Measurements from ENCODE around the gene PRLHR.

Gene PRLHR

GRCh38 chr10:118542205-118542604, 53.2 kb downstream of the PRLHR start:
- Histone ChIP-seq H3K9ac (ENCODE audit: low read depth, low read length) (no peak overlapping the region), H3K9me3 (ENCODE audit: insufficient read depth, low read length, severe bottlenecking) (no peaks in the 10 kb centered on the region), H3K79me2 (ENCODE audit: insufficient read depth, low read length) (no peaks in the 10 kb centered on the region), H3K27me3 (ENCODE audit: insufficient read depth, low read length, poor library complexity) (peaks cover 10% of the 10 kb centered on the region), H3K4me1 (ENCODE audit: insufficient read depth, low read length) (0 out of 2 replicates have a peak, but pooled peaks cover 2% of the 10 kb centered on the region), H2AFZ (ENCODE audit: low read depth, low read length) (no peak overlapping the region), H3K4me2 (ENCODE audit: insufficient read depth, low read length) (no peak overlapping the region), H3K36me3 (ENCODE audit: insufficient read depth, low read length) (no peaks in the 10 kb centered on the region), H4K20me1 (ENCODE audit: insufficient read depth, low read length) (no peaks in the 10 kb centered on the region), H3K4me3 (ENCODE audit: low read depth in 1 of 2, low read length in 2 of 2) (no peak overlapping the region), H3K27ac (ENCODE audit: low read length) (no peak overlapping the region)
- TF ChIP-seq CTCF (IDR thresholded peaks at IDR 0.05; ENCODE audit: borderline replicate concordance, extremely low read depth, low read length, poor library complexity, severe bottlenecking): no peak
- no peak for TF ChIP-seq EZH2 (IDR thresholded peaks at IDR 0.05; ENCODE audit: borderline replicate concordance, low read depth, low read length, severe bottlenecking)
- DNase-seq: no peak
- no peak for ATAC-seq (ENCODE audit: insufficient read depth, low read depth)

- Histone ChIP-seq H3K27ac (ENCODE audit: low read length) (no peak overlapping the region), H3K9me3 (ENCODE audit: insufficient read depth, low read length, severe bottlenecking) (no peaks in the 10 kb centered on the region), H3K9ac (ENCODE audit: low read depth, low read length) (no peak overlapping the region), H3K4me1 (ENCODE audit: insufficient read depth, low read length) (0 out of 2 replicates have a peak, but pooled peaks cover 2% of the 10 kb centered on the region), H3K27me3 (ENCODE audit: insufficient read depth, low read length, poor library complexity) (peaks cover 7% of the 10 kb centered on the region), H4K20me1 (ENCODE audit: insufficient read depth, low read length) (no peaks in the 10 kb centered on the region), H3K36me3 (ENCODE audit: insufficient read depth, low read length) (no peaks in the 10 kb centered on the region), H3K79me2 (ENCODE audit: insufficient read depth, low read length) (no peaks in the 10 kb centered on the region), H2AFZ (ENCODE audit: low read depth, low read length) (no peak overlapping the region), H3K4me3 (ENCODE audit: low read depth in 1 of 2, low read length in 2 of 2) (no peak overlapping the region), H3K4me2 (ENCODE audit: insufficient read depth, low read length) (no peak overlapping the region)
- TF ChIP-seq EZH2 (IDR thresholded peaks at IDR 0.05; ENCODE audit: borderline replicate concordance, low read depth, low read length, severe bottlenecking): no peak
- no peak for TF ChIP-seq CTCF (IDR thresholded peaks at IDR 0.05; ENCODE audit: borderline replicate concordance, extremely low read depth, low read length, poor library complexity, severe bottlenecking)
- no peak for DNase-seq
- ATAC-seq (ENCODE audit: insufficient read depth, low read depth): no peak
Measured at GRCh38 chr10:118541718-118542117, 53.7 kb downstream of the PRLHR start.

All from DND-41 (cell line).